NCI-H460 (cell line): Measurements from ENCODE around the gene PISD. TPM values are rescaled to one million over a fixed set of nuclear protein-coding genes. Genes with fewer than 3 reads are reported as not detected.
A peak's percentile ranks its signal among the peaks of the same experiment; 100 is the strongest.
"Not testable (repeated sequence)": the region's sequence is repeated elsewhere in the genome, so short reads cannot be mapped to it uniquely, and the experiment has no call there.

Experiments used
- DNase-seq: peaks from one replicate; pipeline ENCODE4 v3.0.0-alpha.2; 2016; ENCODE audit warnings: low read depth; ENCODE audit errors: extremely low read depth
- total RNA-seq: library from RNA; depleted of rRNA; stranded (reverse); fragments of >200 nt; shearing (Covaris generic); gene quantifications from 2 replicates; pipeline ENCODE4 v1.2.3, GENCODE V29; 2014

Gene PISD
- total RNA-seq, 1 experiment from 2014 or later: 100 TPM

- no peak for DNase-seq
Observed at GRCh38 chr22:31611061-31611760, 50.8 kb downstream of the PISD start.

- no peak for DNase-seq
Observed at GRCh38 chr22:31610611-31611010, 51.4 kb downstream of the PISD start.

GRCh38 chr22:31609716-31610115 lies 52.3 kb downstream of the PISD start:
- DNase-seq: no peak

GRCh38 chr22:31607696-31608095 lies 54.3 kb downstream of the PISD start:
- no peak for DNase-seq

- DNase-seq: no peak
Observed at GRCh38 chr22:31605851-31606585, 56.0 kb downstream of the PISD start.

GRCh38 chr22:31604746-31605705 lies 57.0 kb downstream of the PISD start:
- DNase-seq: no peak

GRCh38 chr22:31604137-31604705 lies 57.8 kb downstream of the PISD start:
- no peak for DNase-seq

GRCh38 chr22:31603574-31603973 lies 58.4 kb downstream of the PISD start:
- no peak for DNase-seq

GRCh38 chr22:31603081-31603525 lies 58.9 kb downstream of the PISD start:
- no peak for DNase-seq

- DNase-seq: peak; percentile 51
Observed at GRCh38 chr22:31602259-31602952, 59.6 kb downstream of the PISD start.

- DNase-seq: no peak
Observed at GRCh38 chr22:31595271-31595670, 66.7 kb downstream of the PISD start.

GRCh38 chr22:31590161-31590560 lies 71.9 kb downstream of the PISD start:
- DNase-seq: not testable (repeated sequence)

- no peak for DNase-seq
Observed at GRCh38 chr22:31588970-31589675, 72.9 kb downstream of the PISD start.

GRCh38 chr22:31586137-31586920 lies 75.7 kb downstream of the PISD start:
- DNase-seq: peak; percentile 96

- peak; percentile 94 for DNase-seq
Observed at GRCh38 chr22:31585161-31585859, 76.7 kb downstream of the PISD start.

- DNase-seq: peak; percentile 25
Observed at GRCh38 chr22:31584804-31585160, 77.2 kb downstream of the PISD start.

GRCh38 chr22:31583861-31584485 lies 78.0 kb downstream of the PISD start:
- peak; percentile 49 for DNase-seq

- DNase-seq: no peak
Observed at GRCh38 chr22:31579835-31580242, 82.2 kb downstream of the PISD start.
